Endodermal cell (in vitro differentiated cells): ENCODE measurements around the gene POLR3GL. TPM values are rescaled to one million over a fixed set of nuclear protein-coding genes. Genes with fewer than 3 reads are reported as not detected.

ENCODE experiments used
- DNase-seq: peaks from one replicate; pipeline ENCODE4 v3.0.0-alpha.2; 2017
- H3K27ac ChIP-seq: 2 replicates; pipeline ENCODE4 v1.5.1; 2013; ENCODE audit warnings: mild to moderate bottlenecking, low read depth, low read length, moderate library complexity
- H3K27me3 ChIP-seq: 2 replicates; pipeline ENCODE4 v1.6.1; 2013; ENCODE audit warnings: mild to moderate bottlenecking, low read length, moderate library complexity; ENCODE audit not compliant: insufficient read depth, control insufficient read depth, poor library complexity, severe bottlenecking
- H3K36me3 ChIP-seq: 2 replicates; pipeline ENCODE4 v1.7.0; 2013; ENCODE audit warnings: mild to moderate bottlenecking, low read length, moderate library complexity; ENCODE audit not compliant: control insufficient read depth, insufficient read depth
- H3K4me1 ChIP-seq: one replicate; pipeline ENCODE4 v1.7.0; 2013; ENCODE audit warnings: low read length; ENCODE audit not compliant: control insufficient read depth, insufficient read depth
- H3K4me3 ChIP-seq: 2 replicates; pipeline ENCODE4 v1.5.1; 2013; ENCODE audit warnings: mild to moderate bottlenecking, low read length, moderate library complexity
- H3K9ac ChIP-seq: 2 replicates; pipeline ENCODE4 v1.6.1; 2013; ENCODE audit warnings: mild to moderate bottlenecking, low read length, moderate library complexity; ENCODE audit not compliant: poor library complexity, severe bottlenecking; ENCODE audit errors: extremely low read depth
- H3K9me3 ChIP-seq: 2 replicates; pipeline ENCODE4 v1.6.1; 2013; ENCODE audit warnings: mild to moderate bottlenecking, low read length, moderate library complexity; ENCODE audit not compliant: control insufficient read depth
- H3K27ac Mint-ChIP-seq: 2 replicates; pipeline ENCODE4 v1.8.0; 2020; ENCODE audit warnings: mixed read lengths
- H3K27me3 Mint-ChIP-seq: 2 replicates; pipeline ENCODE4 v1.8.0; 2021; ENCODE audit warnings: mild to moderate bottlenecking, mixed read lengths; ENCODE audit not compliant: insufficient read depth
- H3K36me3 Mint-ChIP-seq: 2 replicates; pipeline ENCODE4 v1.8.0; 2020; ENCODE audit warnings: low read depth, mixed read lengths
- H3K4me1 Mint-ChIP-seq: 2 replicates; pipeline ENCODE4 v1.8.0; 2020; ENCODE audit warnings: mixed read lengths
- H3K4me3 Mint-ChIP-seq: 2 replicates; pipeline ENCODE4 v1.8.0; 2020; ENCODE audit warnings: mild to moderate bottlenecking, moderate library complexity, mixed read lengths
- H3K9me3 Mint-ChIP-seq: 2 replicates; pipeline ENCODE4 v1.8.0; 2020; ENCODE audit warnings: mild to moderate bottlenecking, mixed read lengths
- CTCF ChIP-seq: fragments of 200-600 bp; sonication (generic); conservative IDR thresholded peaks from 2 replicates; pipeline ENCODE4 v1.5.0; 2021; ENCODE audit warnings: antibody characterized with exemption, mild to moderate bottlenecking
- WGBS, 2 experiments: methylation state at CpG; one replicate each; pipeline versions ENCODE4 v1.1.5 to v1.1.7; 2013; ENCODE audit warnings: missing lambda C conversion rate in 2 of 2, mixed read lengths in 1 of 2; ENCODE audit not compliant: insufficient coverage in 1 of 2, insufficient read length in 1 of 2; 5-methylcytosine and 5-hydroxymethylcytosine counted together
- total RNA-seq, 2 donors: library from RNA; stranded (reverse); fragmentation: NEBNext Ultra II Directional in 1 of 2; extraction: Animal tissue kit (Norgen Biotek cat#: 25700) in 1 of 2; gene quantifications; 2 replicates in 1 of 2; 3 replicates in 1 of 2; pipeline ENCODE4 v1.2.1, GENCODE V29; 2021

POLR3GL gene
- total RNA-seq, 2 donors from 2014 or later, result 10.2 to 13.8 TPM

- Histone ChIP-seq H3K4me1 (no peaks in the 10 kb centered on the region), H3K4me3 (no peak overlapping the region), H3K9me3 (no peaks in the 10 kb centered on the region), H3K9ac (no peak overlapping the region), H3K27me3 (no peaks in the 10 kb centered on the region), H3K27ac (no peak overlapping the region), H3K36me3 (peaks cover 56% of the 10 kb centered on the region)
- Mint-ChIP-seq H3K4me1 (no peaks in the 10 kb centered on the region), H3K9me3 (no peaks in the 10 kb centered on the region), H3K27ac (no peak overlapping the region), H3K36me3 (peaks cover 29% of the 10 kb centered on the region), H3K27me3 (no peaks in the 10 kb centered on the region), H3K4me3 (no peak overlapping the region)
- no peak for DNase-seq
- no peak for TF ChIP-seq CTCF
- 90 to 93% methylated on average over 6 of the region's 6 CpGs for WGBS, 2 experiments
These were observed 21.6 kb upstream of the POLR3GL start for GRCh38 chr1:145942871-145943270.

GRCh38 chr1:145944532-145944931, 20.0 kb upstream of the POLR3GL start:
- 95% methylated on average over 3 of the region's 3 CpGs; no CpG with 5 or more reads in 1 of the 2 experiments for WGBS, 2 experiments
- DNase-seq, result no peak
- H3K36me3 ChIP-seq, result peaks cover 66% of the 10 kb centered on the region
- Mint-ChIP-seq H3K27me3 (no peaks in the 10 kb centered on the region), H3K9me3 (no peaks in the 10 kb centered on the region), H3K4me3 (no peak overlapping the region), H3K36me3 (peaks cover 27% of the 10 kb centered on the region), H3K4me1 (no peaks in the 10 kb centered on the region), H3K27ac (no peak overlapping the region)
- no peak overlapping the region for H3K9ac ChIP-seq
- no peak for TF ChIP-seq CTCF
- no peaks in the 10 kb centered on the region for H3K9me3 ChIP-seq
- H3K4me3 ChIP-seq, result no peak overlapping the region
- no peak overlapping the region for H3K27ac ChIP-seq
- peaks cover 6% of the 10 kb centered on the region for H3K4me1 ChIP-seq
- no peaks in the 10 kb centered on the region for H3K27me3 ChIP-seq

DNA sequence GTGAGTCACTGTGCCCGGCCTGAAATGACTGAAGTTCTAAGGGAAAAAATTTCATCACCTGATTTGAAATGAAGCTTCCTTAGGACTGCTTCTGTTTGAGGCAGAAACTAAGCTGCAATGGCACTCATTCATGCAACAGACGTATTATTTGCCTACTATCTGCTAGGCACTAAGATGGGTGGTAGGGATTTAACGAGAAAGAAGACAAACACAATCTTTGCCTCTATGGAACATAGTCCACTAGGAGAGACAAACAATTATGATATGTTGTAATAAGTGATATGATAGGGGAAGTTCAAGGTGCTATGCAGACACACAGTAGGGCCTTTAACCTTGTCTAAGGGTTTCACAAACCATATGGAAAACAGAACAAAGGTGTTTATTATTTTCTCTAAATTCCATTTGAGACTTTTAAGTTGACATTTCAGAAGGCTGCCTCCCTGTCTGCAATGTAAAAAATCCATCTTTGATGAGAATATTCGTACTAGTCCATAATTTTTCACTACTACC, 18.0 kb upstream of the POLR3GL start:
- Mint-ChIP-seq H3K4me3 (no peak overlapping the region), H3K27me3 (no peaks in the 10 kb centered on the region), H3K36me3 (peaks cover 22% of the 10 kb centered on the region), H3K27ac (no peak overlapping the region), H3K4me1 (peaks cover 4% of the 10 kb centered on the region), H3K9me3 (no peaks in the 10 kb centered on the region)
- DNase-seq, result no peak
- Histone ChIP-seq H3K4me1 (peaks cover 6% of the 10 kb centered on the region), H3K36me3 (peaks cover 69% of the 10 kb centered on the region), H3K9me3 (no peaks in the 10 kb centered on the region), H3K9ac (no peak overlapping the region), H3K27ac (no peak overlapping the region), H3K27me3 (no peaks in the 10 kb centered on the region), H3K4me3 (no peak overlapping the region)
- no peak for TF ChIP-seq CTCF
- WGBS, 2 experiments, result 96 to 100% methylated on average over 2 to 4 of the region's 4 CpGs
